ENCODE results near the gene HSF4. TPM values are rescaled to one million over a fixed set of nuclear protein-coding genes. Genes with fewer than 3 reads are reported as not detected.

Gene HSF4, protein sequence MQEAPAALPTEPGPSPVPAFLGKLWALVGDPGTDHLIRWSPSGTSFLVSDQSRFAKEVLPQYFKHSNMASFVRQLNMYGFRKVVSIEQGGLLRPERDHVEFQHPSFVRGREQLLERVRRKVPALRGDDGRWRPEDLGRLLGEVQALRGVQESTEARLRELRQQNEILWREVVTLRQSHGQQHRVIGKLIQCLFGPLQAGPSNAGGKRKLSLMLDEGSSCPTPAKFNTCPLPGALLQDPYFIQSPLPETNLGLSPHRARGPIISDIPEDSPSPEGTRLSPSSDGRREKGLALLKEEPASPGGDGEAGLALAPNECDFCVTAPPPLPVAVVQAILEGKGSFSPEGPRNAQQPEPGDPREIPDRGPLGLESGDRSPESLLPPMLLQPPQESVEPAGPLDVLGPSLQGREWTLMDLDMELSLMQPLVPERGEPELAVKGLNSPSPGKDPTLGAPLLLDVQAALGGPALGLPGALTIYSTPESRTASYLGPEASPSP
- 0.45 and 3.2 TPM in 2 replicates for total RNA-seq

DNA sequence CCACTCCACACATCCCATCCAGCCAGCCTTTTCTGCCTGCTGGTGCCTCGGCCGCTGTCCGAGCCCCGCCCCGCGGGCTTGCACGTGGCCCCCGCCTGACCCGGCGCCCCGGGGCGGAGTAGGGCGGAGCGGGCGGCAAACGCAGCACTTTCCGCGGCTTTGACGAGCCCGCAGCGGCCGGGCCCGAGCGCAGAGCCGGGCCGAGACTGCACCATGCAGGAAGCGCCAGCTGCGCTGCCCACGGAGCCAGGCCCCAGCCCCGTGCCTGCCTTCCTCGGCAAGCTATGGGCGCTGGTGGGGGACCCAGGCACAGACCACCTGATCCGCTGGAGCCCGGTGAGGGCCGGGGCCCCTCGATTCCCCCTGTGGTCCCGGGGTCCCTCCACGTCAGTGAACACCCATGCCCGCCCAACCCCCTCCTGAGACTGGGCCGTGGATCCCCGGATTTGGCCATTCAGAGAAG lies at the start of gene HSF4:
TSS of gene HSF4 (plus strand) at position 147 of the 463 bp plus-strand sequence. CDS start at position 214, 67 bp downstream.

DNA sequence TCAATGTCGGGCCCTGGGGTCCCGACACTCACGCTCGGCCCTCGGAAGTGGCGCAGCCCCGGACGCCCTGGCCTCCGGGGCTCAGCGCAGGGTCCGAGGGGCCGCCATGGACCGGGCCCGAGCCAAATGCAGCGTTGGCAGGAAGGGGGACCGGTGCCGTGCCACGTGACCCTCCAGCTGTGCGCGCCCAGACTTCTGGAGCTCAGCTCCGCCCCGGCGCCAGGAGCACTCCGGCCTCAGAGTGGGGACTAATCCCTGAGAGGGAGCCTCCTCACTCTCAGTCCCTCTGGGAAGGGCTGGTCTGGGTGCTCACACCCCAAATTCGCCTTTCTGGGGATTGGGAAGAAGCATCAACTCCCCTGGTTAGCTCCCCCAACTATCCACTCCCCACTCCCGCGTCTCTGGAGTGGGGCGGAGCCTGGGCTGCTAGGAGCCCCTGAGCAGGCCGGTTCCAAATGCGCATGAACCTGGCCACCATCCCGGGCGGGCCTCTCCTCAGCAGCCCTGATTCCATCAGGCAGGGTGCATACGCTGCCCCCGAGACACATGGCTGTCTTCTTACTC lies 13.6 kb upstream of the HSF4 start, which contains the start of gene B3GNT9:
TSS of gene B3GNT9 (minus strand) at position 166 of the 564 bp plus-strand sequence. CDS start 513 bp downstream, outside the sequence.

DNA sequence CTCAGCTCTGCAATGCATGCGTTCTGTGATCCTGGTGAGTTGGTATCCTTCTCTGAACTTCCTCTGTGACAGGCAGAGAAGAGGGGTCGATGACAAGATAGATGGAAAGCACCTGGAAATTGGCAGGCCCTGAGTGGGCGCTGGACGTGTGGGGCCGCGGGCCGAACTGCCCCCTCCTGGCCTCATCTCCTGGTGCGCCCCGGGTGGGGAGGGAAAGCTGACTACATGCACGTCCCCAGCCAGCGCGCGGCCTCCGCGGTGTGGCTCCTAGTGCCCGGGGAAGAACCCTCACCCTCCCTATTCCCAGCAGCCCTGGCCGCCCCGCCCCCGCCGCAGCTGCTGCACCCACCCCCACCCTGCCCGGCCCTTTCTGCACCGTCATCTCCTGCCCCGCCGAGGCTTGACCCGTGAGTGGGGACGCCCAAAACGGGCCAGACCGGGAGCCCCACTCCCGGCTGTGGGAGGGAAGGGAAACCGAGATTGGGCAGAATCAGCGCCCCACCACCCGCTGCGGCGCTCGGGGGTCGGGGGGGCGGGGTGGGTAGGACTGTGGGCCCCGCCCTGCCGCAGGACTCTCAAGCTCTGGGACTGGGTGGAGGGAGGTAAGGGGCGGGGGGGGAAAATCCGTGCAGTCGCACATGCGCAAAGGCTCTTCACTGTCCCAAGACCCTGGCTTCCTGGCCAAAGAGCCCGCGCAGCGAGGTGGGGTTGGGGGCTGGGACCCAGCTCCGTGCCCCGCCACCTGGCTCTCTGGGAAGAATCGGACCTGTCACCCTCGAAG lies 5.8 kb downstream of the HSF4 start, which contains the start of gene NOL3:
TSS of gene NOL3 (plus strand) at position 371 of the 781 bp plus-strand sequence.

DNA sequence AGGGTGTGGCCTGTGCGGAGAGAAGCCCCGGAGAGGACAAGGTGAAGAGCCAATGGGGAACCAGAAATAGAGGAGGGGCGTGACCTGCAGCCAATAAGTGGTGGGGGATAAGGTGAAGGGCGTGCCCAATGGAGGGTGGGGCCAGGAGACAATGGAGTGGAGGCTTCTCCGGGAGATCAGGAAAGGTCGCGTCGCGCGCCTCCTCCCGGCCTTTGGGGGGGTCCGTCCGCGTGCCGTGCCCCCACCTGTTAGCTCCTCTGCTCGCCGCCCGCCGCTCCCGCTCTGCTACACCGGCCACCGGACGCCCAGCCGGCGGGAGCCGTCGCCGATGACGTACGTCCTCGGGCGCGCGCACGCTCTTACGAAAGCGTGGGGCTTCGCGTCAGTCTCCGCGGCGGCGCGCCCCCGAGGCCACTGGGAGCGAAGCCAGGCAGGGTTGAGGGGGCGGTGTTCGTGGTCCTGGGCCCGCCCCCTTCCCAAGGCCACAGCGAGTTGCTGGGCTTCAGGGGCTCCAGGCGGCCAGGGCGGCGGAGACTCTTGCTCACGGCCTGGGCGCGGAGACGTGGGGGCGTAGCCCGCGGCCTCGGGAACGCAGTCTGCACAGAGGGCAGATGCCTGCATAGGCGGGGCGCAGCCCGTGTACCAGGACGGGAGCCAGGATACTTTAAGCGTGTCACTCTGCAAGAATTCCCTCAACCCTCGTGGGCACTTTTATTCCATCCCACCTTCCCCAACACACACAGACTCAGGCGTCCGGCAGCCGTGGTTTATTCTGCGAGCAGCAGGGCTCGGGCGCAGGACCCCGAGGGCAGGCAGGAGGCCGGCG lies 19.3 kb downstream of the HSF4 start, which contains the start of gene MATCAP1:
TSS of gene MATCAP1 (minus strand) at position 337 of the 826 bp plus-strand sequence. CDS start 3,353 bp downstream, outside the sequence.

DNA sequence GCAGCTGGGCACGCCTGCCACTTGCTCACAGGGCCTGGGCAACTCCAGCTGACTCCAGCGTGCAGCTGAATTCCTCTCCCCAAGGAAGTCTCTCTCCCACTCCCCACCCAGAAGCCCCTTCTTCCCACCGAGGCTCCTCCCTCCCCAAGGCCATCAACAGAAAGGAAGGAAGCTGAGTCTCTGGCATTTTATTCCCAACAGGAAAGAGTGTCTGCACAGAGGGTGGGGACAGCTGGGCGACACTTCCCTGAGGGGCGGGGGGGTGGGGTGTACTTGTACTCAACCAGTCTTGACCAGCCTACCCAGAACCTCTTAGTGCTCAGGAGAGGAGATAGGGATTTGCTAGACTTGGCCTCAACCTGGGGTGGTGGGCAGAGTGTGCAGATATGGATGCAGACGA lies 25.5 kb downstream of the HSF4 start, which contains the start of gene EXOC3L1:
TSS of gene EXOC3L1 (minus strand) at position 96 of the 400 bp plus-strand sequence. CDS start 460 bp downstream, outside the sequence.

DNA sequence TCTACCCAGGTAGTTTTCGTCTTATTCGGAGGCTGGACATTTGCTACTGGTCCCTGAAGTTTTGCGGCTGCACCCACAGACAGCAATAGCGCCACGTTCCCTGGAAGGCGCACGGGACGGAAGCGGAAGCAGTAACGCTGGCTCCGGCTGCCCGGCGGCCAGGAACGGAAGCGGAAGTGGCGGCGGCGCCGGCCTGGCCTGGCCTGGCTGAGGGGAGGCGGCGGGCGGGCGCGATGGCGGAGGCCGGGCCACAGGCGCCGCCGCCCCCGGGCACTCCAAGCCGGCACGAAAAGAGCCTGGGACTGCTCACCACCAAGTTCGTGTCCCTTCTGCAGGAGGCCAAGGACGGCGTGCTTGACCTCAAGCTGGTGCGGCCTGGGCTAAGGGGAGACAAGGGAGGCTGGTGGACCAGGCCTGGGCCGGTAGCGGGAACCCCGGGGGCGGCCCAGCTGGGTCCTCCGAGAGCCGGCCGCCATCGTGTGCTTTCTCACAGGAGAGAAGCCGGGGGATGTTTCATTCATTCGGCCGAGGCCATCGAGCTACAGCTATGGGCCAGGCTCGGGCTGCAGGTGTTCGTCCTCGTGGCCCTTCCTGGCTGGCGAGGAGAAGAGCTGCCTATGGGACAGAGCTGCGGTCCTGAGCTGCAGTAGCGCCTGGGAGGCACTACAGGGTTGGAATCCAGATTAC lies 27.6 kb downstream of the HSF4 start, which contains the start of gene E2F4:
TSS of gene E2F4 (plus strand) at position 161 of the 687 bp plus-strand sequence. CDS start at position 234, 73 bp downstream.

DNA sequence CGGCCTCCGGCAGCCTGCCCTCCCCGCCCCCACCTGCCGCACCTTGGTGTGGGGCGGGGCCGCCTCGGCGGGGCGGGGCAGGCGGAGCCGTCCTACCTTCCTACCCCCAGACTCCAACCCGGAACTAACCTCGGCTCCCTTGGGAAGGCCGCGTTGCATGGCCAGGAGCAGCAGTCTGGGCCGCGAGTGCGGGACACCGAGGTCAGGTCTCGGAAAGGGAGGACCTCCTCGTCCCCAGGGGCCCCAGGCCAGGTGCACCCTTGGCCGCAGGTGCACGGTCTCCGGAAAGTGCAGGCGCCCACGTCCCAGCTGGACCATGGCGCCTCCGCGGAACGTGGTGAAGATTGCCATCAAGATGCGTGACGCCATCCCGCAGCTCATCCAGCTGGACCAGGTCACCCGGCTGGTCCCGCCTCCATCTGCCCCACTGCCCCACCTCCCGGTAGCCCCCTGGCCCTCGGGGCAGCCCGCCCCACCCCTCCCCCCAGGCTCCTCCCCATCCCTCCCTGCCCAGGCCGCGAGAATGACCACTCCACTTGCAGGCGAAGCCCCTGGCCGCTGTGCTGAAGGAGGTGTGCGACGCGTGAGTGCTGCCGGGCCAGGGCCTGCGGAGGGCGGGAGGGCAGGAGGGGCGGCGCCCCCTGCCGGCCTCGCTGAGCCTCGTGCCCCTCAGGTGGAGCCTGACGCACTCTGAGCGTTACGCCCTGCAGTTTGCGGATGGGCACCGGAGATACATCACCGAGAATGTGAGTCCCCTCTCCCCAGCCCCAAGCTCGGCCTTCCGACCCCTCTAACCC lies 34.7 kb downstream of the HSF4 start, which contains the start of gene ELMO3:
TSS of gene ELMO3 (plus strand) at position 121 of the 797 bp plus-strand sequence. CDS start at position 317, 196 bp downstream.

Other genes starting within 250 kb of the HSF4 start
- not detected in 2 replicates for gene CDH16, start 245.9 kb upstream of the HSF4 start, total RNA-seq
- gene RRAD, start 239.2 kb upstream of the HSF4 start, total RNA-seq, result 0.45 and 1.0 TPM in 2 replicates
- gene CIAO2B, start 230.3 kb upstream of the HSF4 start, total RNA-seq, result 171 and 191 TPM in 2 replicates
- 14.7 and 14.9 TPM in 2 replicates for gene CES2, start 229.2 kb upstream of the HSF4 start, total RNA-seq
- 0.09 and 0.19 TPM in 2 replicates for gene CES3, start 203.5 kb upstream of the HSF4 start, total RNA-seq
- gene CES4A, start 176.2 kb upstream of the HSF4 start, total RNA-seq, result 0.54 and 0.56 TPM in 2 replicates
- gene CBFB, start 135.6 kb upstream of the HSF4 start, total RNA-seq, result 96.9 and 97.7 TPM in 2 replicates
- gene PHAF1, start 54.8 kb upstream of the HSF4 start, total RNA-seq, result 10.3 and 12.0 TPM in 2 replicates
- 3.7 and 7.8 TPM in 2 replicates for gene B3GNT9, start 13.7 kb upstream of the HSF4 start, total RNA-seq
- 13.9 and 17.1 TPM in 2 replicates for gene TRADD, start 4.8 kb upstream of the HSF4 start, total RNA-seq
- 4.7 and 6.4 TPM in 2 replicates for gene FBXL8, start 4.8 kb upstream of the HSF4 start, total RNA-seq
- 7.7 and 13.8 TPM in 2 replicates for gene NOL3, start 5.8 kb downstream of the HSF4 start, total RNA-seq
- gene MATCAP1, start 19.2 kb downstream of the HSF4 start, total RNA-seq, result 18.4 and 18.9 TPM in 2 replicates
- 2.4 and 9.1 TPM in 2 replicates for gene EXOC3L1, start 25.4 kb downstream of the HSF4 start, total RNA-seq
- gene E2F4, start 27.4 kb downstream of the HSF4 start, total RNA-seq, result 51.1 and 61.8 TPM in 2 replicates
- 0.72 and 1.2 TPM in 2 replicates for gene ELMO3, start 34.4 kb downstream of the HSF4 start, total RNA-seq
- 18.4 and 29.7 TPM in 2 replicates for gene TMEM208, start 62.4 kb downstream of the HSF4 start, total RNA-seq
- gene FHOD1, start 82.7 kb downstream of the HSF4 start, total RNA-seq, result 26.5 and 29.4 TPM in 2 replicates
- gene SLC9A5, start 84.2 kb downstream of the HSF4 start, total RNA-seq, result 0.81 and 0.85 TPM in 2 replicates
- gene PLEKHG4, start 114.8 kb downstream of the HSF4 start, total RNA-seq, result 26.9 and 27.6 TPM in 2 replicates
- under 0.01 and 0.09 TPM in 2 replicates for gene KCTD19, start 162.0 kb downstream of the HSF4 start, total RNA-seq
- gene LRRC36, start 162.1 kb downstream of the HSF4 start, total RNA-seq, result 0.28 and 2.7 TPM in 2 replicates
- 0.18 and 0.28 TPM in 2 replicates for gene TPPP3, start 228.8 kb downstream of the HSF4 start, total RNA-seq

All from endothelial cell of coronary artery (primary cell).